ENCODE results near the gene SLC25A13.

SLC25A13 gene

DNA sequence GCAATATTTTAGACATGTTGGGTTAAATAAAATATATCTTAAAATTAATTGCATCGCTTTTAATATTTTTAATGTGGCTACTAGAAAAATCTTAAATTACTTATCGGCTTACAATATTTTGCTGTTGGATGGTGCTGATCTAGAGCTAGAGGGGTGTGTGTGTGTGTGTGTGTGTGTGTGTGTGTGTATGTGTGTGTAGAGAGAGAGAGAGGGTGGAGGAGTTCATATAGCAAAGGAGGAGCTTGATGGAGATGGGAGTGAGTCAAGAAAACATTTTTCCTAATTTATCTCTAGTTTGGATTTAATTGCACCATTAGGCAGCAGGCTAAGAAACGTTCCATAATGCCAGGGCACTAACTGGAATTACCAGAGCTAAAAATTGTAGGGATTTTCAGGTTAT lies 10.4 kb upstream of the SLC25A13 start:
- Histone ChIP-seq H3K9me2 (replicated peaks; ENCODE audit: insufficient read depth, low read length) (no peaks in the 10 kb centered on the region), H3K36me3 (replicated peaks; ENCODE audit: insufficient read depth, low read length) (no peaks in the 10 kb centered on the region), H3K4me2 (ENCODE audit: low read depth, low read length) (no peak overlapping the region), H3K9me3 (replicated peaks; ENCODE audit: insufficient read depth, low read length) (no peaks in the 10 kb centered on the region), H2AFZ (ENCODE audit: low read length) (no peak overlapping the region), H3K9ac (ENCODE audit: low read length) (no peak overlapping the region), H4K20me1 (ENCODE audit: insufficient read depth, low read length) (no peaks in the 10 kb centered on the region), H3K4me1 (ENCODE audit: low read length) (no peaks in the 10 kb centered on the region), H3K27ac (ENCODE audit: low read length) (no peak overlapping the region), H3K27me3 (replicated peaks; ENCODE audit: insufficient read depth, low read length) (no peaks in the 10 kb centered on the region), H3K4me3 (ENCODE audit: low read length) (no peak overlapping the region), H3K79me2 (ENCODE audit: low read length) (no peaks in the 10 kb centered on the region), H3F3A (ENCODE audit: insufficient read depth, low read length) (no peaks in the 10 kb centered on the region)
- no peak for DNase-seq
- TF ChIP-seq EZH2phosphoT487 (IDR thresholded peaks at IDR 0.05; ENCODE audit: low read length): no peak
- TF ChIP-seq, protein P1, sequence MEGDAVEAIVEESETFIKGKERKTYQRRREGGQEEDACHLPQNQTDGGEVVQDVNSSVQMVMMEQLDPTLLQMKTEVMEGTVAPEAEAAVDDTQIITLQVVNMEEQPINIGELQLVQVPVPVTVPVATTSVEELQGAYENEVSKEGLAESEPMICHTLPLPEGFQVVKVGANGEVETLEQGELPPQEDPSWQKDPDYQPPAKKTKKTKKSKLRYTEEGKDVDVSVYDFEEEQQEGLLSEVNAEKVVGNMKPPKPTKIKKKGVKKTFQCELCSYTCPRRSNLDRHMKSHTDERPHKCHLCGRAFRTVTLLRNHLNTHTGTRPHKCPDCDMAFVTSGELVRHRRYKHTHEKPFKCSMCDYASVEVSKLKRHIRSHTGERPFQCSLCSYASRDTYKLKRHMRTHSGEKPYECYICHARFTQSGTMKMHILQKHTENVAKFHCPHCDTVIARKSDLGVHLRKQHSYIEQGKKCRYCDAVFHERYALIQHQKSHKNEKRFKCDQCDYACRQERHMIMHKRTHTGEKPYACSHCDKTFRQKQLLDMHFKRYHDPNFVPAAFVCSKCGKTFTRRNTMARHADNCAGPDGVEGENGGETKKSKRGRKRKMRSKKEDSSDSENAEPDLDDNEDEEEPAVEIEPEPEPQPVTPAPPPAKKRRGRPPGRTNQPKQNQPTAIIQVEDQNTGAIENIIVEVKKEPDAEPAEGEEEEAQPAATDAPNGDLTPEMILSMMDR (IDR thresholded peaks at IDR 0.05; ENCODE audit: low read length): no peak

GRCh38 chr7:96331775-96332174 lies 9.9 kb upstream of the SLC25A13 start:
- Histone ChIP-seq H3K27ac (ENCODE audit: low read length) (no peak overlapping the region), H3K4me2 (ENCODE audit: low read depth, low read length) (no peak overlapping the region), H3K4me1 (ENCODE audit: low read length) (no peaks in the 10 kb centered on the region), H4K20me1 (ENCODE audit: insufficient read depth, low read length) (no peaks in the 10 kb centered on the region), H3K9me3 (replicated peaks; ENCODE audit: insufficient read depth, low read length) (no peaks in the 10 kb centered on the region), H2AFZ (ENCODE audit: low read length) (no peak overlapping the region), H3K79me2 (ENCODE audit: low read length) (no peaks in the 10 kb centered on the region), H3F3A (ENCODE audit: insufficient read depth, low read length) (no peaks in the 10 kb centered on the region), H3K27me3 (replicated peaks; ENCODE audit: insufficient read depth, low read length) (no peaks in the 10 kb centered on the region), H3K9ac (ENCODE audit: low read length) (no peak overlapping the region), H3K9me2 (replicated peaks; ENCODE audit: insufficient read depth, low read length) (no peaks in the 10 kb centered on the region), H3K36me3 (replicated peaks; ENCODE audit: insufficient read depth, low read length) (no peaks in the 10 kb centered on the region), H3K4me3 (ENCODE audit: low read length) (no peak overlapping the region)
- no peak for TF ChIP-seq EZH2 (optimal IDR thresholded peaks at IDR 0.05; ENCODE audit: low read depth, low read length)
- TF ChIP-seq, protein P1 (IDR thresholded peaks at IDR 0.05; ENCODE audit: low read length): no peak
- TF ChIP-seq EZH2phosphoT487 (IDR thresholded peaks at IDR 0.05; ENCODE audit: low read length): no peak
- DNase-seq: no peak

DNA sequence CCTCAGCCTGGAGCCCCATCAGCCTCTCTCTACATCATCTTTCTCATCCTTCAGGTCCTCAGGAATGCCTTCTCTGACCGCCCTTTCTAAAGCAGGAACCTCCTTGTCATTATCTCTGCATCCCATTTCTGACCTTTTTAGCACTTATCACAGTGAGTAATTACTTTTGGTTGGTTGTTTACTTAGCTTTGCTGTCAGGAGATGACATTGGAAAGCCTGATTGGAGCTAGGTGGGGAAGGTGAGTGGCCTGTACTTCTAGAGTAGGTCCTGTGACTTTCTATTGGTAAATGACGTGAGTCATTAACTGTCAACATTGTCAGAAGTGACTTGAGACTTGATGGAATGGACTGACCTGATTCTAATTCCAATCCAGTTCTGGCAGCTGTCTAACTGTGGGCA lies 9.3 kb upstream of the SLC25A13 start:
- Histone ChIP-seq H2AFZ (ENCODE audit: low read length) (no peak overlapping the region), H3K79me2 (ENCODE audit: low read length) (no peaks in the 10 kb centered on the region), H3F3A (ENCODE audit: insufficient read depth, low read length) (no peaks in the 10 kb centered on the region), H3K9me3 (replicated peaks; ENCODE audit: insufficient read depth, low read length) (no peaks in the 10 kb centered on the region), H3K4me2 (ENCODE audit: low read depth, low read length) (no peak overlapping the region), H3K9me2 (replicated peaks; ENCODE audit: insufficient read depth, low read length) (no peaks in the 10 kb centered on the region), H3K4me1 (ENCODE audit: low read length) (no peaks in the 10 kb centered on the region), H3K27me3 (replicated peaks; ENCODE audit: insufficient read depth, low read length) (no peaks in the 10 kb centered on the region), H4K20me1 (ENCODE audit: insufficient read depth, low read length) (no peaks in the 10 kb centered on the region), H3K4me3 (ENCODE audit: low read length) (no peak overlapping the region), H3K27ac (ENCODE audit: low read length) (no peak overlapping the region), H3K9ac (ENCODE audit: low read length) (no peak overlapping the region), H3K36me3 (replicated peaks; ENCODE audit: insufficient read depth, low read length) (no peaks in the 10 kb centered on the region)
- no peak for DNase-seq
- TF ChIP-seq EZH2 (optimal IDR thresholded peaks at IDR 0.05; ENCODE audit: low read depth, low read length) (no peak), EZH2phosphoT487 (IDR thresholded peaks at IDR 0.05; ENCODE audit: low read length) (no peak)
- TF ChIP-seq, protein P1 (IDR thresholded peaks at IDR 0.05; ENCODE audit: low read length): no peak

All from MM.1S (cell line).